Prostate gland (tissue), 2 donors: ENCODE measurements around the gene NAALADL2. TPM values are rescaled to one million over a fixed set of nuclear protein-coding genes. Genes with fewer than 3 reads are reported as not detected.

Experiments
- DNase-seq: peaks from one replicate; pipeline ENCODE4 v3.0.0-alpha.2; 2019; ENCODE audit warnings: low spot score
- H3K27ac ChIP-seq, 2 donors: fragments of 200-600 bp; sonication (generic); 2 replicates each; pipeline ENCODE4 v1.5.1; 2017 to 2019
- H3K27me3 ChIP-seq: fragments of 200-600 bp; sonication (generic); replicated peaks from 2 replicates; pipeline ENCODE4 v1.5.1; 2019; ENCODE audit not compliant: insufficient read depth
- H3K36me3 ChIP-seq, 2 donors: fragments of 200-600 bp; sonication (generic); 1 replicate in 1 of 2; 2 replicates in 1 of 2; pipeline versions ENCODE4 v1.5.1 to v1.8.1; 2017 to 2019
- H3K4me1 ChIP-seq: fragments of 200-600 bp; sonication (generic); replicated peaks from 2 replicates; pipeline ENCODE4 v1.5.1; 2019
- H3K4me3 ChIP-seq, 2 donors: fragments of 200-600 bp; sonication (generic); 2 replicates each; pipeline ENCODE4 v1.5.1; 2017 to 2019
- H3K9me3 ChIP-seq: fragments of 200-600 bp; sonication (generic); 2 replicates; pipeline ENCODE4 v1.5.1; 2017
- CTCF ChIP-seq, 4 experiments: fragments of 200-600 bp in 2 of 4; fragments of 450-650 bp in 2 of 4; sonication (generic) in 2 of 4; IDR thresholded peaks; 1 replicate in 3 of 4; 2 replicates in 1 of 4; pipeline ENCODE4 v1.5.1; 2016 to 2019; ENCODE audit warnings: antibody characterized with exemption in 4 of 4, mild to moderate bottlenecking in 2 of 4, moderate library complexity in 2 of 4
- POLR2A ChIP-seq: fragments of 450-650 bp; IDR thresholded peaks from one replicate; pipeline ENCODE4 v1.6.1; 2016; ENCODE audit warnings: antibody characterized with exemption, mild to moderate bottlenecking
- POLR2AphosphoS5 ChIP-seq: sonication (generic); formaldehyde crosslinking; IDR thresholded peaks from one replicate; pipeline ENCODE4 v1.6.1; 2017; ENCODE audit warnings: antibody characterized with exemption
- WGBS: methylation state at CpG from one replicate; pipeline ENCODE4 v1.1.5; 2018; 5-methylcytosine and 5-hydroxymethylcytosine counted together
- intact Hi-C: fragments of 100-400 bp; cut with DNase I; formaldehyde crosslinking; loops from one replicate; pipeline ENCODE4 v1.14.2; 2022
- total RNA-seq, 2 donors: library from RNA; depleted of rRNA; stranded (reverse); fragments of >200 nt; gene quantifications; one replicate each; pipeline ENCODE4 v1.1.0, GENCODE V29; 2016

Gene NAALADL2
- total RNA-seq, 2 donors from 2014 or later = 12.2 to 20.2 TPM

GRCh38 chr3:175411405-175411804 is 552.3 kb downstream of the NAALADL2 start:
- WGBS = 89% methylated on average over 4 of the region's 4 CpGs
- Histone ChIP-seq H3K4me1 (no peaks in the 10 kb centered on the region), H3K4me3 (no peak overlapping the region), H3K9me3 (no peaks in the 10 kb centered on the region), H3K36me3 (no peaks in the 10 kb centered on the region), H3K27ac (no peak overlapping the region), H3K27me3 (no peaks in the 10 kb centered on the region)
- intact Hi-C loops = no loop called here
- no peak for DNase-seq
- TF ChIP-seq POLR2A (no peak), CTCF (IDR thresholded peaks at IDR 0.05) (no peak), POLR2AphosphoS5 (no peak)

- H3K4me1 ChIP-seq = no peaks in the 10 kb centered on the region
- no peaks in the 10 kb centered on the region for H3K36me3 ChIP-seq
- no peaks in the 10 kb centered on the region for H3K9me3 ChIP-seq
- H3K27me3 ChIP-seq = no peaks in the 10 kb centered on the region
- H3K4me3 ChIP-seq = no peak overlapping the region
- TF ChIP-seq CTCF (IDR thresholded peaks at IDR 0.05) = no peak
- TF ChIP-seq POLR2A = no peak
- TF ChIP-seq POLR2AphosphoS5 = no peak
- no peak overlapping the region for H3K27ac ChIP-seq
- WGBS = 94% methylated on average over 6 of the region's 6 CpGs
- DNase-seq = no peak
- intact Hi-C loops = no loop called here
Measured at GRCh38 chr3:175411946-175412345, 552.8 kb downstream of the NAALADL2 start.

- Histone ChIP-seq H3K4me3 (no peak overlapping the region), H3K9me3 (no peaks in the 10 kb centered on the region), H3K27ac (no peak overlapping the region), H3K36me3 (no peaks in the 10 kb centered on the region), H3K4me1 (no peaks in the 10 kb centered on the region), H3K27me3 (no peaks in the 10 kb centered on the region)
- no peak for DNase-seq
- 89% methylated on average over 4 of the region's 4 CpGs for WGBS
- TF ChIP-seq POLR2AphosphoS5 (no peak), POLR2A (no peak), CTCF (IDR thresholded peaks at IDR 0.05) (no peak)
- intact Hi-C loops = no loop called here
Measured at GRCh38 chr3:175413926-175414325, 554.8 kb downstream of the NAALADL2 start.

- intact Hi-C loops = no loop called here
- Histone ChIP-seq H3K4me1 (no peaks in the 10 kb centered on the region), H3K4me3 (no peak overlapping the region), H3K27ac (no peak overlapping the region), H3K9me3 (no peaks in the 10 kb centered on the region), H3K36me3 (no peaks in the 10 kb centered on the region), H3K27me3 (no peaks in the 10 kb centered on the region)
- no peak for DNase-seq
- WGBS = 97% methylated on average over 2 of the region's 2 CpGs
- TF ChIP-seq CTCF (IDR thresholded peaks at IDR 0.05) (no peak), POLR2A (no peak), POLR2AphosphoS5 (no peak)
Measured at GRCh38 chr3:175416600-175416999, 557.5 kb downstream of the NAALADL2 start.

- Histone ChIP-seq H3K27me3 (no peaks in the 10 kb centered on the region), H3K4me1 (no peaks in the 10 kb centered on the region), H3K4me3 (no peak overlapping the region), H3K9me3 (no peaks in the 10 kb centered on the region), H3K27ac (no peak overlapping the region), H3K36me3 (no peaks in the 10 kb centered on the region)
- DNase-seq = no peak
- intact Hi-C loops = no loop called here
- no peak for TF ChIP-seq CTCF (IDR thresholded peaks at IDR 0.05)
- no peak for TF ChIP-seq POLR2AphosphoS5
- TF ChIP-seq POLR2A = no peak
- 75% methylated on average over 1 of the region's 1 CpG for WGBS
Measured at GRCh38 chr3:175417426-175417825, 558.3 kb downstream of the NAALADL2 start.
